Kidney epithelial cell (primary cell): Measurements from ENCODE around the gene NF1. TPM values are rescaled to one million over a fixed set of nuclear protein-coding genes. Genes with fewer than 3 reads are reported as not detected.

Source experiments
- DNase-seq: peaks from one replicate; pipeline ENCODE4 v3.0.0-alpha.2; 2010; ENCODE audit warnings: low read depth
- H3K27me3 ChIP-seq: 2 replicates; pipeline ENCODE4 v1.6.0; 2011; ENCODE audit warnings: low read length; ENCODE audit not compliant: control insufficient read depth, insufficient read depth
- H3K36me3 ChIP-seq: 2 replicates; pipeline ENCODE4 v1.5.1; 2011; ENCODE audit warnings: low read length; ENCODE audit not compliant: control insufficient read depth, insufficient read depth
- H3K4me3 ChIP-seq: 2 replicates; pipeline ENCODE4 v1.5.1; 2011; ENCODE audit warnings: low read depth, mild to moderate bottlenecking, control low read depth, low read length
- CTCF ChIP-seq: IDR thresholded peaks from 2 replicates; pipeline ENCODE4 v1.5.1; 2011; ENCODE audit warnings: mild to moderate bottlenecking, moderate library complexity, low read length, control low read depth, inconsistent platforms; ENCODE audit not compliant: insufficient read depth, poor library complexity, severe bottlenecking
- total RNA-seq: library from RNA; depleted of rRNA; stranded (reverse); fragments of >200 nt; gene quantifications from 2 replicates; pipeline ENCODE4 v1.2.3, GENCODE V29; 2015

Gene NF1
- total RNA-seq, 1 donor from 2014 or later: 49.6 TPM

DNA sequence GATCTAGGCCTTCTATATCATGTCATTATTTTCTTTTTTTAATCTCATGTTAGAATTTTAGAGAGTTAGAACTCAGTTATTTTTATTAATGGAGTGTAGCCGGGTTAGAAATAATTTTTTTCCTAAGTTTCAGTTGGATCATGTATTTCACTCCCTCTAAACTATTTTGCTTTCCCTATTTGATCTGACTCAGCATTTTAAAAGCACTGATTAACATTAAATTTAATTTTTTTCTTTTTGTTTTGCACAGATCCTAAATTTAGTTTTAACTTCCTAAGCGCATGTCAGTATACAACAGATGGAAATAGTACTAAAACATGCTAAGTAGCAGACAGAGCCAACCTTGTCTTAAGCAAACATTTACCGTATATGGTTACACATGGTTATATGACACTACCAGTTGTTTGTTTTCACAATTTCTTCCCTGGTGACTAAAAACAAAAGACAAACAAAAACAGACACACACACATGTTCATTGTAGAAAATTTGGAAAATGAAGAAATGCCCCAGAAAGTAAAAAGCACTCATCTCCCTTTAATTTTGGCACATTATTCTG, 263.1 kb downstream of the NF1 start:
- no peak for DNase-seq
- Histone ChIP-seq H3K27me3 (no peaks in the 10 kb centered on the region), H3K36me3 (no peaks in the 10 kb centered on the region), H3K4me3 (no peak overlapping the region)
- TF ChIP-seq CTCF: no peak

DNA sequence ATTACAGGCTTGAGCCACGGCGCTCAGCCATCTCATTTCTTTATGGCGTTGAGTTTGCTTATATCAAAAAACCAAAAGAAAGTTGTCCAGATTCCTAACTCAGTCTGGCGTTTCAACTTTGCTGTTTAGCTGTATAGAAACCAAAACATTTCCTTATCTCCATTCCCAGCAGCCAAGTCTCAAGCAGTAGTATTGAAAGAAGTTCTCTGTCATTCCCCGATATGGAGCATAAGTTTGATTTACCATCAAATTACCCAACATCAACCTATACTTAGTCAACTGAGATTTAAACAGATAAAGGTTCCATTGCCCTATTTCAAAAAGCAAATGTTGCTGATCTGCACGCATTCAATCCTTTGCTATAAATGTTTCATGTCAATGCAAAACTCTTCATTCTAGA, 269.2 kb downstream of the NF1 start:
- H3K36me3 ChIP-seq: no peaks in the 10 kb centered on the region
- no peak for TF ChIP-seq CTCF
- DNase-seq: no peak

GRCh38 chr17:31366088-31366487, 271.3 kb downstream of the NF1 start:
- no peaks in the 10 kb centered on the region for H3K36me3 ChIP-seq
- no peaks in the 10 kb centered on the region for H3K27me3 ChIP-seq

More for the DNA sequence above, 269.2 kb downstream of the NF1 start:
- no peak overlapping the region for H3K4me3 ChIP-seq
- H3K27me3 ChIP-seq: no peaks in the 10 kb centered on the region

GRCh38 chr17:31369266-31369665, 274.5 kb downstream of the NF1 start:
- H3K36me3 ChIP-seq: no peaks in the 10 kb centered on the region
- no peaks in the 10 kb centered on the region for H3K27me3 ChIP-seq
- DNase-seq: no peak
- H3K4me3 ChIP-seq: no peak overlapping the region
- TF ChIP-seq CTCF: no peak

More at GRCh38 chr17:31366088-31366487, 271.3 kb downstream of the NF1 start:
- TF ChIP-seq CTCF: no peak
- H3K4me3 ChIP-seq: no peak overlapping the region
- DNase-seq: no peak

- no peak for DNase-seq
- H3K36me3 ChIP-seq: no peaks in the 10 kb centered on the region
- no peak for TF ChIP-seq CTCF
- H3K27me3 ChIP-seq: no peaks in the 10 kb centered on the region
- no peak overlapping the region for H3K4me3 ChIP-seq
These were observed 276.8 kb downstream of the NF1 start for GRCh38 chr17:31371511-31372097.
